ENCODE measurements around the gene FAM171A2.
"Not testable (repeated sequence)": the region's sequence is repeated elsewhere in the genome, so short reads cannot be mapped to it uniquely, and the experiment has no call there.

FAM171A2 gene

GRCh38 chr17:44344939-44345453 lies 18.7 kb downstream of the FAM171A2 start, which contains the start of gene GRN:
TSS of gene GRN (plus strand) at chr17:44345302. CDS start at chr17:44349165, 3,863 bp downstream.
- peak; percentile 97 for DNase-seq

GRCh38 chr17:44343510-44344209 lies 20.0 kb downstream of the FAM171A2 start:
- no peak for DNase-seq

- DNase-seq: not testable (repeated sequence)
Measured at GRCh38 chr17:44340553-44340952, 23.1 kb downstream of the FAM171A2 start.

- DNase-seq: no peak
Measured at GRCh38 chr17:44338702-44339101, 25.0 kb downstream of the FAM171A2 start.

- no peak for DNase-seq
Measured at GRCh38 chr17:44335968-44336367, 27.7 kb downstream of the FAM171A2 start.

GRCh38 chr17:44335564-44335963 lies 28.1 kb downstream of the FAM171A2 start:
- no peak for DNase-seq

GRCh38 chr17:44334727-44335126 lies 28.9 kb downstream of the FAM171A2 start:
- no peak for DNase-seq

GRCh38 chr17:44334315-44334714 lies 29.3 kb downstream of the FAM171A2 start:
- DNase-seq: no peak

GRCh38 chr17:44333371-44333770 lies 30.3 kb downstream of the FAM171A2 start:
- DNase-seq: no peak

GRCh38 chr17:44331249-44331760 lies 32.3 kb downstream of the FAM171A2 start:
- DNase-seq: peak; percentile 95

- not testable (repeated sequence) for DNase-seq
Measured at GRCh38 chr17:44330263-44330662, 33.4 kb downstream of the FAM171A2 start.

GRCh38 chr17:44329516-44329915 lies 34.1 kb downstream of the FAM171A2 start:
- not testable (repeated sequence) for DNase-seq

GRCh38 chr17:44327715-44328449 lies 35.8 kb downstream of the FAM171A2 start:
- DNase-seq: no peak

GRCh38 chr17:44326861-44327444 lies 36.7 kb downstream of the FAM171A2 start:
- peak; percentile 97 for DNase-seq

GRCh38 chr17:44324571-44325275 lies 38.9 kb downstream of the FAM171A2 start, which contains the start of gene SLC25A39:
TSS of gene SLC25A39 (minus strand) at chr17:44324823. CDS start at chr17:44323562, 1,261 bp downstream.
- DNase-seq: peak; percentile 95

- no peak for DNase-seq
Measured at GRCh38 chr17:44324092-44324570, 39.5 kb downstream of the FAM171A2 start.

- DNase-seq: no peak
Measured at GRCh38 chr17:44323359-44324091, 40.1 kb downstream of the FAM171A2 start.

GRCh38 chr17:44322236-44322895 lies 41.3 kb downstream of the FAM171A2 start:
- DNase-seq: no peak

GRCh38 chr17:44321246-44322120 lies 42.2 kb downstream of the FAM171A2 start:
- no peak for DNase-seq

GRCh38 chr17:44320066-44320465 lies 43.6 kb downstream of the FAM171A2 start:
- DNase-seq: no peak

Measured in OCI-M1 (cell line).